ENCODE measurements around the gene ANO7. TPM values are rescaled to one million over a fixed set of nuclear protein-coding genes. Genes with fewer than 3 reads are reported as not detected.

ANO7 gene
- total and polyA plus RNA-seq, 11 donors: 0.67 to 3.0 (median 1.1) TPM

DNA sequence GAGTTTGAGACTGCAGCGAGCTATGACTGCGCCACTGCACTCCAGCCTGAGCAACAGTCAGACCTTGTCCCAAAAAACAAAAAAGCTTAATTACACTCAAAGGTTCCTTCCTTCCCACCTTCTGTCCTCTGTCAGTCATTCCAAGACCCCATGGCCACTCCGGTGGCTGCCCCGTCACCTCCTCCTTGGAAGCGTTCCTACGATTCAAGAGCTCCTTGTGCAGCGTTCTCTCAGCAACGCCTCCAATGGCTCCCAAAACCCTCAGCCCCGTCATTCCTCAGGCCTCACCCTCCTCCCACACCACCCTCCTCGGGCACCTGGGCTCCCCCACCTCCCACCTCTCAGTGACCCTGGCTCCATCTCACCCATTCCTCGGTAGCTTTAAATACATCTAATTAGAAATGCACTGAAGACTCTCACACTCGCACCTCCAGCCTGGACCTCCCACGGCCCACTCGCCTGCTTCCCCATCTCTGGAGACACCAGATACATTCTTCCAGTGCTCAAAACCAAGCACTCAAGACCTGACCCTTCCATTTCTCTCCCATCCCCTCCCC is 47.2 kb upstream of the ANO7 start:
- Histone ChIP-seq H3K9me3 (no peaks in the 10 kb centered on the region), H3K4me1 (no peaks in the 10 kb centered on the region), H3K27ac (no peak overlapping the region), H3K27me3 (no peaks in the 10 kb centered on the region), H3K36me3 (peaks cover 0 to 12% (median 0%) of the 10 kb centered on the region in 9 donors), H3K4me3 (no peak overlapping the region)
- ATAC-seq (no peak), DNase-seq (no peak)
- WGBS, 4 donors: 95 to 97% (median 95%) methylated on average over 14 of the region's 14 CpGs
- intact Hi-C loops (cut with DNase I): no loop called here
- no peak for TF ChIP-seq CTCF (IDR thresholded peaks at IDR 0.05)
- no peak for TF ChIP-seq POLR2A (IDR thresholded peaks at IDR 0.05)

GRCh38 chr2:241142063-241142462 is 46.4 kb upstream of the ANO7 start:
- TF ChIP-seq CTCF (IDR thresholded peaks at IDR 0.05) (no peak), POLR2A (IDR thresholded peaks at IDR 0.05) (no peak)
- ATAC-seq (no peak), DNase-seq (no peak)
- peaks cover 0 to 9% (median 0%) of the 10 kb centered on the region in 9 donors for H3K36me3 ChIP-seq
- H3K27ac ChIP-seq: no peak overlapping the region
- H3K9me3 ChIP-seq: no peaks in the 10 kb centered on the region
- intact Hi-C loops (cut with DNase I): no loop called here
- H3K27me3 ChIP-seq: no peaks in the 10 kb centered on the region
- no peak overlapping the region for H3K4me3 ChIP-seq
- no peaks in the 10 kb centered on the region for H3K4me1 ChIP-seq
- 95 to 98% (median 96%) methylated on average over 6 of the region's 6 CpGs for WGBS, 4 donors

GRCh38 chr2:241142593-241142992 is 45.9 kb upstream of the ANO7 start:
- H3K4me1 ChIP-seq: no peaks in the 10 kb centered on the region
- no peaks in the 10 kb centered on the region for H3K27me3 ChIP-seq
- no peak overlapping the region for H3K4me3 ChIP-seq
- ATAC-seq (no peak), DNase-seq (no peak)
- intact Hi-C loops (cut with DNase I): no loop called here
- peaks cover 0 to 8% (median 0%) of the 10 kb centered on the region in 9 donors for H3K36me3 ChIP-seq
- no peaks in the 10 kb centered on the region for H3K9me3 ChIP-seq
- TF ChIP-seq CTCF (IDR thresholded peaks at IDR 0.05) (no peak), POLR2A (IDR thresholded peaks at IDR 0.05) (no peak)
- no peak overlapping the region for H3K27ac ChIP-seq
- 90 to 94% (median 92%) methylated on average over 9 of the region's 9 CpGs for WGBS, 4 donors

- Histone ChIP-seq H3K36me3 (no peaks in the 10 kb centered on the region), H3K27ac (no peak overlapping the region), H3K4me1 (peaks cover 0 to 22% (median 10%) of the 10 kb centered on the region in 12 donors), H3K9me3 (no peaks in the 10 kb centered on the region), H3K4me3 (no peak overlapping the region), H3K27me3 (no peaks in the 10 kb centered on the region)
- TF ChIP-seq CTCF (IDR thresholded peaks at IDR 0.05) (no peak), POLR2A (IDR thresholded peaks at IDR 0.05) (no peak)
- ATAC-seq (no peak), DNase-seq (no peak)
- intact Hi-C loops (cut with DNase I): loop anchor here in 2 of 10 donors (5.0 kb wide), 1 partner anchor 39 kb away; no protein-coding TSS in a partner anchor
- 78 to 91% (median 80%) methylated on average over 4 of the region's 4 CpGs for WGBS, 4 donors
Observed at GRCh38 chr2:241146286-241146685, 42.2 kb upstream of the ANO7 start.
